Activated naive CD4-positive, alpha-beta T cell treated with Interleukin-2 at 50 U/mL for 16 hours (primary cell): ENCODE measurements around the gene ATF7.
"Not testable (repeated sequence)": the region's sequence is repeated elsewhere in the genome, so short reads cannot be mapped to it uniquely, and the experiment has no call there.

Experiments
- DNase-seq: peaks from one replicate; pipeline ENCODE4 v3.0.0-alpha.2; 2020

Gene ATF7

DNA sequence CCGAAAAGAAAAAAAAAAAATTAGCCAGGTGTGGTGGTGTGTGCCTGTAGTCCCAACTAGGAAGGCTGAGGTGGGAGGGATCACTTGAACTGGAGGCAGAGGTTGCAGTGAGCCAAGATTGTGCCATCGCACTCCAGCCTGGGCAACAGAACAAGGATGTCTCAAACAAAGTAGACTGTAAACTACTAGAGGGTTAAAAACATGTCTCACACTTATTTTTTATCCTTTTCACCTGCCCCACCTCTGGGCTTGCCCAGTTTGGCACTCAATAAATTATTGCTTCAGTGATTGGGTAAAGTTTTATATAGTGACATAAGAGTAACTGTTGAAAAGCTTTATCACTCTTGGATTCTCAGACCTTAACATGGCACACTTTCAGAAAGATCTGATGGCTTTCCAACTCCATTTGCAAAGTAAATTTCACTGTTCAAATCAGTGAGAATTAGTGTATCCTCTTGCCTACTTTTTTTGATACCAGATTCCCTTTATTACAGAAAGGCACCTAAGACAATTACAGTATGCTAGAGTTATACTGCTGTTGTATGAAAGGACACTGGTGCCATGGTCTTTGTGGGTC is 62.6 kb downstream of the ATF7 start:
- no peak for DNase-seq

DNA sequence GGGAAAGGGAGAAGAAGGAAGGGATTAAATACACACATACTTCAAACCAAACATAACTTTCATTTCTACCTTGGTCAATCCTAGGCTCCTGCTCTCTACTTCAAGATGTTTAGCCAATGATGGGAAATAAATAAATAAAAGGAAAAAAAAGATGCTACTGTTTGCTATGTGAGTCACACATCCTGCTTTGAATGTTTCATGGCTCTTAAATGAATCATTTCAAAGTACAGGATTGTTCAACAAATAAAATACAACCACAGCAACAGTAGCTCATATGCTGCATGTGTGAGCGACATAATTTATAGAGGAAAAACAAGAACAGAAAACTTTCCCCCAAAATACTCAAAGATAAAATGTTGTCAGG is 64.6 kb downstream of the ATF7 start:
- no peak for DNase-seq

DNA sequence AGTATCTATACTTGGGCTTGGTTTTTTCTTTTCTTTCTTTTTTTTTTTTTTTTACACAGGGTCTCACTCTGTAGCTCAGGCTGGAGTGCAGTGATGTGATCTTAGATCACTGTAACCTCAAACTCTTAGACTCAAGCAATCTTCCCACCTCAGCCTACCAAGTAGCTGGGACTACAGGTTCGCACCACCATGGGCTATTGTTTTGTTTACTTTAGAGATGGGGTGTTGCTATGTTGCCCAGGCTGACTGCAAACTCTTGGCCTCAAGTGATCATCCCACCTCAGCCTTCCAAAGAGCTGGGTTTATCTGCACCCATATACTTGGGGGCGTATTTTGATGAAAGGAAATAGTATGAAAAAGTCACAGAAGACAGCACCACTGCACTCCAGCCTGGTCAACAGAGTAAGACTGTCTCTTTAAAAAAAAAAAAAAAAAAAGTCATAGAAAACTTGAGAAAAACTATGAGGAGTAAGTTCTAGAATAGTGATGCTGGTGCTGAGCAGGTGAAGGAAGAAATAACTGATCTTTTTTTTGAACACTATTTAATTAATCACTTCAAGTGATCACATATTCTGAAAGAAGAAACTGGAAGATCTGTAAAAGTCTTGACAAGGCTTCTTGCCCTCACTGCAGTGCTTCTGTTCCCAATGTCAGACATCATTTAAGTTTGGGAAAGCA is 65.1 kb downstream of the ATF7 start:
- no peak for DNase-seq

DNA sequence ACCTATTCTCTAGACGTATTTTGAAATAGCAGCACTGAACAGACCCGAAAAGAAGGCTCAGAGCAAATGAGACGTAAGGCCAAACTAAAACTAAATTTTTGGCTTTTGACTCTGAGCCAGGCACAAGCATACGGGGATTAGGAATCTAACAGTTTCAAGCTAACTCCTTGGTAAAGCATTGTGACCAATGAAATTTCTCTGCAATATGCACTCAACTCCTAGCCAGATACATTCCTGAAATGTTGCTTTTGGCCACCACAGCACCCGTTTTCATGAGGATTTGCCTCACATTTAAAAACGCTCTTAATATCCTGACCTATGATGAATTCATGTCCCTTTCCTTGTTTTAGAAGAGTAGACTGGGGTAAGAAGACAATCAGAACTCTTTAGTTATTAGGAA is 65.8 kb downstream of the ATF7 start:
- no peak for DNase-seq

DNA sequence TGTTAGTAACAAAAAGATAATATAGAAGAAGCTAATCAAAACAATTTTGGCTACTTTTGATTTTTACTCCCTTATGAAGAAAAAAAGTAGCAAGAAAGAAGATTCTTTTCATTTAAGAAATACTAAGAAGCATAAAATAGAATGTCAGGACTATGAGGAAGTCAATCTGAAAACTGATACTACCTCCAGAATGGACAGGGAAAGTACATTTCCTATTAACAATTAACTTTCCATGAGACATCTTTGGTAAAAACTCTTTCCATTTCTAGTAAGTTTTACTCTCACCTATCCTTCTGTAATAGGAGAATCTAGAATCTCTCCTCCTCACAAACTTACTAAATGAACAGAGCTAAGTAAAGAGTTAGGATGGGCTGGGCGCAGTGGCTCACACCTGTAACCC is 67.6 kb downstream of the ATF7 start:
- no peak for DNase-seq

DNA sequence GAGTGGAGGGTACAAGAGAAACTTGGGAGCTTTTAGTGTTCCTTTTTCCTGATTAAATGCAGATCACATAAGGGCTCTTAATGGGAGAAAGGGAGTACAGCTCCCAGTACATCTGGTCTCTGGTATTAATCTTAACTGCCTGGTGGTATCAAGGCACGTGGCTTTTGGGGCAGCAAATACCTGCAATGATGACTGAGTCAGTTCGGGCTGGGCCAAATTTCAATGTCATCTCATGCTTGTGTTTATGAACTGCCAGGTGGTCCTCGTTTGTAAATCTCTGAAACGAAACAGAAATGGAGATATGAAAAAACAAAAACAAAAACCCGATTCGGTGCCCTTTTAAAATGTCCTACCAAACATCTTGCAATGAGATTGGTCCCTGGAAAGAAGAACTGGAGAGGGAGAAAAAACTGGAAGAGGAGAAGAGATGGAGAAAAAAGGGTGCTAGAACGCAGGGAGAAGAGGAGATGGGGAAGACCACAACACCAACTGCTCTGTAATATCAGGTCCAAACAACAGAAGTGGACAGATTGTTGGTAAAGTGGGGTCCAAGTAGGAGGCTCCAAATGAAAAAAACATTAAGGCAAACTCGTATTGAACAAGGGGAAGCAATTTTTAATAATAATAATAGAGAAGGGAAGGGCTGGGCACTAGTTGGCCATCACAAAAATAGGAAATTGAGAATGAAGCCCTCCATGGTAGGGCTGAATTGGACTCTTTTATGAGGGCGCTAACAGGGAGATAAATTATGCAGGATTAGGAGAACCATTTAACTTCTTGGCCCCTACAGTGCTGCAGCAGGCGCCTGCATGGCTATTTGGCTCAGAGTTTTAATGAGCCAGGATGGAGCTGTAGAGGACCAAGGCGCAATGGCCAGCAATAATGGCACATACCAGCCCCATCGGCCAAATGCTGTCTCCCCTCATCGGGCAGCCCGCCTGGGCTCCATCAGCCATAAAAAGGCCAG is 73.5 kb downstream of the ATF7 start:
- no peak for DNase-seq

DNA sequence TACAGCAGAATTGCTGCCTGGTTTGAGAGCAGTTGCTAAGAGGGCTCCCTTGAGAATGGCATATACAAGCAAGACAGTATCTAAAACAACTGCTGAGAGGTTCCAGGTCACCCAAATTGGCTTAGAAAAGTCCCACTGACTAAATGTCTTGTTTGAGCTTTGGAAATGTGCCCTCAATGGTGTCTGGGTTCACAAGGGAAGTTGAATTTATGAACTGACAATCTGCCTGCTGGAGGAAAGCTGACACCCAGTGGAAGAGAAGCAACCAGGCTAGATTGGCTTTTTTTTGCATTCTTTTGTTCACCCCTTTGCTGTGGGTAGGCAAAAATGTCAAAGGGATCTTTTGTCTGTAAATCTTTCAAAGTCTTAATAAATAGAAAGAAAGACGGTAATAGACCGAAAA is 74.3 kb downstream of the ATF7 start:
- no peak for DNase-seq

DNA sequence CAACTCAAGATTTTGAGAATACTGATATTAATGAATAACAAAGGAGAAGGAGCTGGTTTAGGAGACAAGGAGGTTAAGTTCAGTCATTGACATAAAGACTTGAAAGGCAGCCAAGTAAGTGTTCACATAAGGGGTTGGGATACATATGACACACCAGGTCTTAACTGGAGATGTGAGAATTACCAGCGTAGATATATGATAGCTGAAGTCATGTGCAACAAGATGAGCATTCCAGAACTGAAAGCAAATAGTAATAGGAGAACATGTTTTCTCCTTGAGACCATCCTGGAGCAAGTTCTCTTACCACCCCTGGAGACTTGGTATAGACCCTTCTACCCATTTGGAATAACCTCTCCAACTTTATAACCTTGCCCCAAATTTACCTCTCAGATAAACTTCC is 75.6 kb downstream of the ATF7 start:
- DNase-seq = no peak

DNA sequence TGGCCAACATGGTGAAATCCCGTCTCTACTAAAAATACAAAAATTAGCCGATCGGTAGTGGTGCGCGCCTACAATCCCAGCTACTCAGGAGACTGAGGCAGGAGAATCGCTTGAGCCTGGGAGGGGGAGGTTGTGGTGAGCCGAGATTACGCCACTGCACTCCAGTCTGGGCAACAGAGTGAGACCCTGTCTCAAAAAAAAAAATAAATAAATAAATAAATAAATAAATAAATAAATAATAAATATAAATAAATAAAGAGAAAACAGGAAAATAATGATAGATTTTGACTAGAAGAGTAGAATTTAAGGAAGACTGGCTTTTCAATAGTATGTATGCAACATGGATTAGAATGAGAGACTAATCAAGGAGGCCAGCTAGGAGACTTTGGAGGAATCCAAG is 76.1 kb downstream of the ATF7 start:
- not testable (repeated sequence) for DNase-seq

DNA sequence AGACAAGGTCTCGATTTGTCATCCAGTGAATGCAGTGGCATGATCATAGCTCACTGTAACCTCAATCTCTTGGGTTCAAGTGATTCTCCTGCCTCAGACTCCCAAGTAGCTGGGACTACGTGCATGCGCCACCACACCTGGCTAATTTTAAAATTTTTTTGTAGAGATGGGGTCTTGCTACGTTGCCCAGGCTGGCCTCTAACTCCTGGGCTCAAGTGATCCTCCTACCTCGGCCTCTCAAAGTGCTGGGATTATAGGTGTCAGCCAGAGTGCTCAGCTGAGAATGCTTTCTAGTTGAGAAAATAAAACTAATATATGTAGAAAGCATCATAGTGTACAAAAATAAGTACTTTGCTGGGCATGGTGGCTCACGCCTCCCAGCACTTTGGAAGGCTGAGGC is 77.8 kb downstream of the ATF7 start:
- not testable (repeated sequence) for DNase-seq

DNA sequence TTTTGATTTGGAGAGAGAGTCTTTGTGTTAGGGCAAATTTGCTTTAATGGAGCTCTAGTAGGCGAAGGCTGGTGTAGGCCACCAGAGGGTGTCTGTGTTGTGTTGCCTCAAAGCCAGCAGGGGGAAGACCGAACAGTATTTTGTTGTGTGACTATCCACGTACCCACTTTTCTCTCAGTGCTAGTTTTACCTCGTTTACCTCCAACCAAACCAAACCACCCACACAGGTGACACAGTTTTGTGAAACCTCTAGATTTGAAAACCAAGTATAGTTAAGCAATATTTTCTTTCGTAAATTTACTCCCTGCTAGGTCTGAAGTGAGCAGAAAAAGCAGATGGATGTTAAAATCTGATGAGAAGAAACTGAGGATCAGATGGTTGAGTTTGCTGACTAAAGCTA is 82.6 kb downstream of the ATF7 start:
- peak; percentile 50 for DNase-seq

DNA sequence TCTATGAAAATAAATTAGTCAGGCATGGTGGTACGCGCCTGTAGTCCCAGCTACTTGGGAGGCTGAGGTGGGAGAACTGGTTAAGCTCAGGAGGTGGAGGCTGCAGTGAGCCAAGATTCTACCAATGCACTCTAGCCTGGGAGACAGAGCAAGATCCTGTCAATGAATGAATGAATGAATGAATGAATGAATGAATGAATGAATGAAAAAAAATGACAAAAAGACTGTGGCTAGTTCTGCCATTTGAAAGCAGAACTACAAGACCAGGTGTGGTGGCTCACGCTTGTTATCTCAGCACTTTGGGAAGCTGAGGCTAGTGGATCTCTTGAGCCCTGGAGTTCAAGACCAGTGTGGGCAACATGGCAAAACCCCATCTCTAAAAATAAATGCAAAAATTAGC is 86.7 kb downstream of the ATF7 start:
- no peak for DNase-seq

DNA sequence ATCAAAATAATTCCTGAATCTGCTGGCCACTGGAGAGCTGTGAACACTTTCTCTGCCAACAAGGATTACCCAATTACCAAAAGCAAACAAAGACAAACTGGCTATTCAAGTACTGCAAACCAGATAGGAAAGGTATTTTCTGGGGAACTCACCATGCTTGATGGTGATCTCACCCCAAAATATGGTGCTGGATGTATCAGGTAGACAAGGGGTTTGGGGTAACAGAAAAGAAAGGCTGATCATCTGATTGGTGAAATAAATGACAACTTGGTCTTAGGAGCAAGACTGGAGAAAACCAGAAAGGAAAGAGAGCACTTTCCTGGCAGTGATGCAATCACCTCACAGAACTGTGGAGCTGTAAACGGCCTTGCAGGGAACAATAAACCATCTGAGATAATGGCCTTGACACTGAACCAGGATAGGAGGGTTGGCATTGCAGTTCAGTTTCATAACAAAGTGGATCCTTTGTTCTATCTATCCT is 87.9 kb downstream of the ATF7 start:
- no peak for DNase-seq

DNA sequence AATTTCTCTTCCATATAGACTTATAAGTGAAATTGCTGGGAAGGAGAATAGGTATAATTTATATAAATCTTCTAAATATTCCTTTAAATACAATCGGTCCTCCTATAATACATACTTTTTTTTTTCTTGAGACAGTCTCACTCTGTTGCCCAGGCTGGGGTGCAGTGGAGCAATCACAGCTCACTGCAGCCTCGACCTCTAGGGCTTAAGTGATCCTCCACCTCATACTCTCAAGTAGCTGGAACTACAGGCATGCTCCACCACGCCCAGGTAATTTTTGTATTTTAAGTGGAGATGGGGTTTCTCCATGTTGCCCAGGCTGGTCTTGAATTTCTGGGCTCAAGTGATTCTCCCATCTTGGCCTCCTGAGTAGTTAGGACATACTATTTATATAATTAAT is 89.2 kb downstream of the ATF7 start:
- DNase-seq = no peak

DNA sequence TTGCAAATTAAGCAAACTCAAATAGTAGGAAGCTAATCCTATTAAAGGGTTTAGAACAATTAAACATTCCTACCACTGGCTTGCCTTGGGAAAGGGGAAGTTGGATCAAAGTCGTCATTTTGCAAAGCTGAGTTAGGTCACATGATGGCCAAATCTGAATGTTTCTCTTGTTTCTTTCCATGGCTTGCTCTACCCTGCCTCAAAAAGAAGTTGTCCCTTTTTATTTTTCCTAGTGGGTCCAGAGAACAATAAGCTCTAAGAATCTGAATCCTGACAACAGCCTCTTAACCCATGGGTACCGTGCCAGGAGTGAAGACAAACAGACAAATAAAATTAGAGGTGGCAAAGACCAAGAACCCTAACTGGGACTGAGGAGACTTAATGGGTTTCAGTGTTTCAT is 92.7 kb downstream of the ATF7 start:
- no peak for DNase-seq

DNA sequence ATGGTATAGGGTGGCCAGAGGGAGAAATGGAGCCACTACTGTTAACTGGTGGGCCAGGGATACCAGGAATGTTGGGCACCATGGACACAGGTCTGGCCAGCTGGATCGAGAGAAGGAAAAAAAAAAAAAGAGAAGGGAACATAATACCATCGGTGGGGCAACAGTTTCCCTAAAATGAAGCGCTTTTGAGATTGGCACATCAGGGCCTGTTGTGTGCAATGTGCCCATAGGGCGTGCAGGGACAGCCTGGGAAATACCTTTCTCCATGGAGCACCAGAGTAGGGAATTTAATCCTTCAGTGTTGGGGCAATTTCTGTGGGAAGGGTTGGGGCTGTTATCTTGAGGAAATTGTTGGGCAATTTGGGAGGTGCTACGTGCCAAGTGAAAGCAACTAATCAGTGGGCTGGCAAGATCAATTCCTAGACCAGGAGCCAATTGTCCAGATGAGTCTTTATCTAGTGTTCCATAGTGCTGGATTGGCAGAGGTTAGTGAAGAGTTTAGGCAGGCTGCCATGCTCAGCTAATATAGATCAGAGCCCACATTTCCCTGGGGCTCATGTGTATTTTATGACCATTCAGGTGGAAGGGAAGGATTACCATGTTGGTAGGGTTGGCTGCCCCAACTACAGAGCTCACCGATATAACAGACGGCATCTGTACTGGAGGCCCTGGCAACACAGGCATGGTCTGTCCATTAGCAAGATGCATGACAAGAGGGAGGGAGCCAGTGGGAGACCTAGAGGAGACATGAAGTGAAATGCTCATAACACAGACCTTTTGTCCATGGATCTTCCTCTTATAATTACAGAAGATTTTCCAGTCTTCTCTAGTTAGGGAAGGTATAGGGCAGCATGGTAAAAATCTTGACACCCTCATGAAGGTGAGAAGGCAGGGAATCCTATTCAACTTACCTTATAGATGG is 93.4 kb downstream of the ATF7 start:
- no peak for DNase-seq

DNA sequence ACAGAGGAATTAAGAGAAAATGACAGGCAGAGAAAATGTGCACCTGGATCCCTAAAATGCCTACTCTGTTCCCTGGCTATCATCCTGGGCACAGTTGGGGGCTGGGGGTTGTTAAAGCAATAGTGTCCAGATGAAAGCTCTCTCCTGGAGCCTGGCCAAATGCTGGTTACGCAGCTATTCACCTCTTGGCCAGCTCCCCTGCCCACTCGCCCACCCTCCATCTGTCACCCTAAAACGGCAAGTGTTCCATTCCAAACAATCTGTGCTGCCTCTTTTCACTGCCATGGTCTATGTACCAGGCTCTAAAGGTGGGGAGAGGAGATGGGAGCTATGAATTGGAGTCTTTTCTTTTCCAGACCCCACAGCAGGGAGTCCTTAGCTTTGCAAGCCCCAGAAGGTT is 94.2 kb downstream of the ATF7 start:
- no peak for DNase-seq

DNA sequence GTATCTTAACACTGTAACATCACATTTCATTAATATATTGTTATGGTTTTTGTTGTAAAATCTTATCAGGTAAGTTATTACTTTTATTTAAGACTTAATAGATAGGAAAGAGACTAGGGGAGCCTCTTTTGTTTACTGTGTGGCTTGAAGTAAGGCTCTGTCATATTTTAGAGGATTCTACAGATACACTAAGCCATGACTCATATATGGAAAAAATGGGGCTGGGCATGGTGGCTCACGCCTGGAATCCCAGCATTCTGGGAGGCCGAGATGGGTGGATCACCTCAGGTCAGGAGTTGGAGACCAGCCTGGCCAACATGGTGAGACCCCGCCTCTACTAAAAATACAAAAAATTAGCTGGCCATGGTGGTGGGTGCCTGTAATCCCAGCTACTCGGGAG is 95.3 kb downstream of the ATF7 start:
- no peak for DNase-seq

DNA sequence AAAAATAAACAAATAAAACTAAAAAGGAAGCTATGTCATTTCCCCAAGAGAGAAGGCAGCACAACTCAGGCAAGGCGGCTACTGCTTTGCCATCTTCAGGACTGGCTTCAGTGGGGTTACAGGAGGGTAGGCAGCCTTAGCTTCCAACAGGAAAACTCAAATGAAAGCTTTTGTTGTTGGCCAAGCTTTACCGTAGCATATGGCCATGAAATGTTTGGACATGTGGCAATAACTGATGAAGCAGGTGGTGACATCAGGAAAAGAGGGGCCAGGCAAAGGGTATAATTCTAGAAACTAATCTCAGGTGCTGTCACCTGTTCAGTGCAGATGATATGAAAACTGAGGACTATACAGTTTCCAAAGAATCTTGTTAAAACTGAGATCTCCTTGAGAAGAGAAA is 96.1 kb downstream of the ATF7 start:
- DNase-seq = no peak

DNA sequence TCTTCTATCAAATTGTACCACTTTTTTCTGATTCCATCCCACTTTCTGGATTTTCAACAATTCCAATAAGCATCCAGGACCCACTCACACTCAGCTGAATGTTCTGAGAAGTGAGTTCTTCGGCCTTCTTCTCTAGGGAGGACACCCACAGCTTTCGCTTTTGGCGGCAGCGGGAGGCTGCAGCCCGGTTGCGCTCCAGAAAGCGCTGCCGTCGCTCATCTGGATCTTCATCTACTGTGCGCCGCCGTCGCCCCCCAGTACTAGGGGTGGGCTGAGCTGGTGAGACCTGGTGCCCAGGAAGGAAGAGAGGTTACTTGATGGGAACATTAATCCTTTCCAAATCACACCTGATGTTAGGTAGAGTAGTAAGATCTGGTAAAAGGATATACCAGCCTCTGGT is 101.7 kb downstream of the ATF7 start:
- DNase-seq = no peak

DNA sequence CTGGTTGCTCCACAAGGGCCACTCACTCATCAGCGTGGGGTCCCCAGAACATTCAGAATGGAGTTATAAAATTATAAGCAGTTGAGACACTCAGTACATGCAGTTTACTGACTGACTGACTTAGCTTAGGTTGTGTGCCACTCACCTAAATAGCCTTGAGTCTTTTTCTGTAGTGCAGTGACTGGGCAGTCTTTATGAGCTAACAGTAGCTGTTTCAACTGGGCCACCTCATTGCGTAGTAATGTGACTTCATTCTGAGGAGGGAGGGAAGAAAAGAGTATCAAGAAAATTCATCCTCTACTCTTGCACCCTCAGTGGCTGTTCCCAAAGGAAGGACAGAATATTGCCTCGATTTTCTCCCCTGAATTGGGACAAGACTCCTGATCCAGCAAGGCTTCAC is 103.1 kb downstream of the ATF7 start:
- DNase-seq = no peak

DNA sequence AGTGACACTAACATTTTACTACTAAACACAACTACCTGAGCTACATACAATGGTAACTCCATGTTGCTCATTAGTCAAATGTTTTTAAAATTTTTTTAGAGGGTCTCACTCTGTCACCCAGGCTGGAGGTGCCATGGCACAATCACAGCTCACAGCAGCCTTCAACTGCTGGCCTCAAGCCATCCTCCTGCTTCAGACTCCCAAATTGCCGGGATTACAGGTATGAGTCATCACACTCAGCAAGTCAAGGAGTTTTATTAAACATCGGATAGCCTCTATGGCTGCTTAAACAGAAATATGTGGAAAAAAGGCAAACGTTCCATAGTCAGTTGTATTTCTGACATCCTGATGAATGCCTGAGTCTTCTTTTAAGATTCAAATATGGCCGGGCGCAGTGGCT is 107.8 kb downstream of the ATF7 start:
- DNase-seq = no peak
